Skeletal muscle satellite cell (primary cell): ENCODE measurements around the gene FAM186B.

ENCODE experiments used
- H3K27me3 ChIP-seq: 2 replicates; pipeline ENCODE4 v1.7.0; 2013; ENCODE audit warnings: low read length; ENCODE audit not compliant: control insufficient read depth, insufficient read depth
- H3K36me3 ChIP-seq: 2 replicates; pipeline ENCODE4 v1.7.0; 2013; ENCODE audit warnings: mild to moderate bottlenecking, control low read depth, low read length; ENCODE audit not compliant: insufficient read depth
- H3K4me1 ChIP-seq: 2 replicates; pipeline ENCODE4 v1.7.0; 2013; ENCODE audit warnings: low read length; ENCODE audit not compliant: control insufficient read depth, insufficient read depth
- H3K4me2 ChIP-seq: 2 replicates; pipeline ENCODE4 v1.7.0; 2013; ENCODE audit warnings: mild to moderate bottlenecking, low read length
- H3K4me3 ChIP-seq: 2 replicates; pipeline ENCODE4 v1.7.0; 2013; ENCODE audit warnings: low read length
- H3K9ac ChIP-seq: 2 replicates; pipeline ENCODE4 v1.7.0; 2013; ENCODE audit warnings: mild to moderate bottlenecking, low read depth, low read length, moderate library complexity
- H3K9me3 ChIP-seq: replicated peaks from 2 replicates; pipeline ENCODE4 v1.7.0; 2013; ENCODE audit warnings: mild to moderate bottlenecking, control low read depth, low read length

The FAM186B gene

GRCh38 chr12:49599961-49600360, 5.5 kb downstream of the FAM186B start:
- Histone ChIP-seq H3K36me3 (peaks cover 4% of the 10 kb centered on the region), H3K27me3 (no peaks in the 10 kb centered on the region), H3K9ac (no peak overlapping the region), H3K4me3 (no peak overlapping the region), H3K4me2 (no peak overlapping the region), H3K4me1 (no peaks in the 10 kb centered on the region), H3K9me3 (no peaks in the 10 kb centered on the region)

DNA sequence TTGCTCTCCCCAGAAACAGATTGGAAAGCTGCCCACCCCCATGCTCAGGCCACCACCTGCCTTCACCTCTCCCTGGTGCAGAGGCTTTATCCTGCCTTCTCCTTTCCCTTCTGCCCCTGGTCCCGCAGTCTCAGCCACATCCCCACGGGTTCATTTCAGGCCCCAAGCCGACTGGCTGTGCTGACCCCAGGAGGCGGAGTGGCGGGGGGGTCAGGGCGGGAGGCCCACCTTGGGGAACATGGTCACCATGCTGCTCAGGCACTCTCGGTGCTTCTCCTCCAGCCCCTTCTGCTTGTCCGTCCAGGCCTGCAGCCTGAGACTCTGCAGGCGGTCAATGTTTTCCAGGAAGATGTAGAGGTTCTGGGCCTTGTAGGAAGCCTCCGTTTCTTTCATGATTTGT, 6.9 kb downstream of the FAM186B start:
- Histone ChIP-seq H3K4me3 (no peak overlapping the region), H3K27me3 (no peaks in the 10 kb centered on the region), H3K4me1 (no peaks in the 10 kb centered on the region), H3K4me2 (no peak overlapping the region), H3K36me3 (peaks cover 4% of the 10 kb centered on the region), H3K9me3 (no peaks in the 10 kb centered on the region), H3K9ac (no peak overlapping the region)

DNA sequence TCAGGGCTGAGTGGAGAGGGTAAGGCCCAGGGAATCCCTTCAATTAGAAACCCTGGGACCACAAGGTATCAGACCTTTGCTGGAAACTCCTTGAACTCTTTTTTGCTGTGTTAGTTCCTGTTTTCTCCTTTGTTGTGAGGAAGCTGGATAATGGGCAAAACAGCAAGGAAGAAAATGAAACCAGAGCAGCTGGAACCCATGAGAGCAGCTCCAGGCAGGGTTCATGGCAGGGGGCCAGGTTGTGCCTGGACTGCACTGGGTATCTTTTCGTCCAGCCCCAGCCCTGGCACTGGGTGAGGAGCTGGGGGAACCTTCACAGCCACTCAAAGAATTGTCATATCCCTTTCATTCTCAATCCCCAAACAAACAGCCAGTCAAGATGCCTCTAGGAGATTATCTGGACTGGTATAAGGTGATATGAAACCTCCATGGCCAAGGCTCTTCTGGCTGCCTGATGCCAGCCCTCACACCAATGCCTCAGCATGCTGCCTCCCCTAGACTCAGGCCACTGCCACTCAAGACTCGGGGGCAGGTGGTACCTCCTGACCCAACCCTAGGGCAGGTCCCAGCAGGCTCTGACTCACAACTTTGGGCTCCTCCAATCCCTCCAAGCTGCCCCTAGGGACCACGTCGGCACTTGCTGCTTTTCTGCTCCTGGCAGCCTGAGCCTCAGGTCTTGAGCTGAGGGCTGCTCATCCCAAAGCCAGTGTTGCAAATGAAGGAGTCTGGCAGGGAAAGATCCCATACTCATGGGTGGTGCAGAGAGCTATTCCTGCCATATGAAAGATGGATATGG, 16.5 kb downstream of the FAM186B start:
- no peaks in the 10 kb centered on the region for H3K4me1 ChIP-seq
- H3K4me3 ChIP-seq, result no peak overlapping the region
- no peaks in the 10 kb centered on the region for H3K36me3 ChIP-seq
- no peak overlapping the region for H3K4me2 ChIP-seq
- no peaks in the 10 kb centered on the region for H3K27me3 ChIP-seq
- no peaks in the 10 kb centered on the region for H3K9me3 ChIP-seq
- no peak overlapping the region for H3K9ac ChIP-seq

GRCh38 chr12:49588281-49588680, 17.2 kb downstream of the FAM186B start:
- no peak overlapping the region for H3K4me3 ChIP-seq
- no peaks in the 10 kb centered on the region for H3K27me3 ChIP-seq
- no peaks in the 10 kb centered on the region for H3K36me3 ChIP-seq
- no peak overlapping the region for H3K4me2 ChIP-seq
- no peak overlapping the region for H3K9ac ChIP-seq
- H3K9me3 ChIP-seq, result no peaks in the 10 kb centered on the region
- peaks cover 6% of the 10 kb centered on the region for H3K4me1 ChIP-seq

DNA sequence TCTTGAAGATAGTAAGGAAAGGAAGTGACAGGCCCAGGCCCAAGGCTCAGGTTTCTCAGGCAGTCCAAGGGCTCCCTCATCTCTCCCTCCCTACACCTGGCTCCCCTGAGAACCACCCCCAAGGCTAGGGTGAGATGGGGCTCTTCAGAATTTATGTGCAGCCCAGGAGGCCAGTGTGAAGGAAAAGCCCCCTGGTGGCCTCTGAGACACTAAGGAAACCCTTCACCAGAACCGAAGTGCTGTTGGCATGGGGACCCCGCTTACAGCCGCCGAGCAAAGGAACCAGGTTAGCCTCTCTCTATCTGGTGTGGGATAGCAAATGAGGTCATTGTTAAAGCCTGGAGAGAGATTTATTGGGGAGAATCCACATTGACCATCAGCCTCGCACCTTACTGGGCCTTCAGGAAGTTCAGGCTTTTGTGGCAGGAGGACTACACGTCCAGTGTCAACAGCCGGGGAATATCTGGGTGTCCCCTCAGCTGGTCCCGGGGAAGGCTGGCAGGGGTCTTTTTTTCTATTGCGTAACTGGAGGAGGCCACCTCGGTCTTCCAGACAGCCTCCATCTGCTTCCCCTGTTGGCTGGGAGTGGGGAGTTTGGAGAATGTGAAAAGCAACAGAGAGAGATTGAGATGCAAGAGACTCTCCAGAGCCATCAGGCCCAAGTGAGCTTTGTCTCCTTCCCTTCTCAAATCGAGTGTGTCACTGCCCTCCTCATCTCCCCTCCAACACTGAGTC, 18.1 kb downstream of the FAM186B start:
- Histone ChIP-seq H3K4me2 (no peak overlapping the region), H3K27me3 (no peaks in the 10 kb centered on the region), H3K4me1 (peaks cover 10% of the 10 kb centered on the region), H3K4me3 (no peak overlapping the region), H3K36me3 (no peaks in the 10 kb centered on the region), H3K9me3 (no peaks in the 10 kb centered on the region), H3K9ac (no peak overlapping the region)

- H3K36me3 ChIP-seq, result no peaks in the 10 kb centered on the region
- H3K4me1 ChIP-seq, result peaks cover 12% of the 10 kb centered on the region
- H3K4me2 ChIP-seq, result no peak overlapping the region
- H3K4me3 ChIP-seq, result no peak overlapping the region
- no peak overlapping the region for H3K9ac ChIP-seq
- H3K27me3 ChIP-seq, result no peaks in the 10 kb centered on the region
- H3K9me3 ChIP-seq, result no peaks in the 10 kb centered on the region
Measured at GRCh38 chr12:49585477-49586459, 19.7 kb downstream of the FAM186B start.

DNA sequence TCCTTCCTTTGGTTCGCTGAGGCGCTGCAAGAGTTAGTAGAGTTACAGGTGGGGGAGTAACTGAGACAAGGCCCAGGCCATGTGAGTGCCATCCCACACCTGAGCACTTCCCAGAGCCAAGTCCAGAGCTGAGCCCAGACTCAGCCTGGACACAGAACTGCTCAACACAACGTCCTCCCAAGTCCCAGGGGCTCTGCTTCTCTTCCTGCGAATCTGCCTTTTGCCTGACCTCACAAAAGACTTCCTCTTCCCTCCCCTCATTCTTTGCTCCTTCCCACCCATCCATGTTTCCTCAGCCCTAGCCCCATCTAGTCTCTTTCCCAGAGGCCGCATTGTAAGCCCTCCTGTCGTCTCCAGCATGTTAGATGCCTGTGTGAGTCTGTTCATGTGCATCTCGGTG, 20.8 kb downstream of the FAM186B start:
- no peak overlapping the region for H3K4me3 ChIP-seq
- no peaks in the 10 kb centered on the region for H3K36me3 ChIP-seq
- H3K9me3 ChIP-seq, result no peaks in the 10 kb centered on the region
- no peaks in the 10 kb centered on the region for H3K27me3 ChIP-seq
- no peak overlapping the region for H3K9ac ChIP-seq
- no peak overlapping the region for H3K4me2 ChIP-seq
- peaks cover 14% of the 10 kb centered on the region for H3K4me1 ChIP-seq

- no peak overlapping the region for H3K4me2 ChIP-seq
- no peak overlapping the region for H3K9ac ChIP-seq
- no peaks in the 10 kb centered on the region for H3K36me3 ChIP-seq
- H3K27me3 ChIP-seq, result no peaks in the 10 kb centered on the region
- no peaks in the 10 kb centered on the region for H3K9me3 ChIP-seq
- no peak overlapping the region for H3K4me3 ChIP-seq
- peaks cover 14% of the 10 kb centered on the region for H3K4me1 ChIP-seq
Measured at GRCh38 chr12:49583366-49584094, 21.9 kb downstream of the FAM186B start.

GRCh38 chr12:49582850-49583249, 22.6 kb downstream of the FAM186B start:
- no peak overlapping the region for H3K4me2 ChIP-seq
- peaks cover 14% of the 10 kb centered on the region for H3K4me1 ChIP-seq
- H3K36me3 ChIP-seq, result no peaks in the 10 kb centered on the region

GRCh38 chr12:49582201-49582600, 23.2 kb downstream of the FAM186B start:
- Histone ChIP-seq H3K4me3 (no peak overlapping the region), H3K36me3 (no peaks in the 10 kb centered on the region), H3K4me1 (peaks cover 14% of the 10 kb centered on the region), H3K27me3 (no peaks in the 10 kb centered on the region), H3K4me2 (no peak overlapping the region), H3K9me3 (no peaks in the 10 kb centered on the region), H3K9ac (no peak overlapping the region)

More at GRCh38 chr12:49582850-49583249, 22.6 kb downstream of the FAM186B start:
- H3K9ac ChIP-seq, result no peak overlapping the region
- no peak overlapping the region for H3K4me3 ChIP-seq
- no peaks in the 10 kb centered on the region for H3K9me3 ChIP-seq
- H3K27me3 ChIP-seq, result no peaks in the 10 kb centered on the region
